Stimulated activated naive CD8-positive, alpha-beta T cell treated with anti-CD3 and anti-CD28 coated beads, Interleukin-15, Interleukin-2, amounts not matched to agents 100 U/mL and 50 U/mL, for 24 hours (primary cell): Measurements from ENCODE around the gene MEST.
"Not testable (repeated sequence)": the region's sequence is repeated elsewhere in the genome, so short reads cannot be mapped to it uniquely, and the experiment has no call there.

Experiments
- ATAC-seq: fragments of 150-1000 bp; cut with Tn5 transposase; one replicate; pipeline ENCODE4 v1.10.0; 2021
- DNase-seq: peaks from one replicate; pipeline ENCODE4 v3.0.0; 2021

MEST gene

DNA sequence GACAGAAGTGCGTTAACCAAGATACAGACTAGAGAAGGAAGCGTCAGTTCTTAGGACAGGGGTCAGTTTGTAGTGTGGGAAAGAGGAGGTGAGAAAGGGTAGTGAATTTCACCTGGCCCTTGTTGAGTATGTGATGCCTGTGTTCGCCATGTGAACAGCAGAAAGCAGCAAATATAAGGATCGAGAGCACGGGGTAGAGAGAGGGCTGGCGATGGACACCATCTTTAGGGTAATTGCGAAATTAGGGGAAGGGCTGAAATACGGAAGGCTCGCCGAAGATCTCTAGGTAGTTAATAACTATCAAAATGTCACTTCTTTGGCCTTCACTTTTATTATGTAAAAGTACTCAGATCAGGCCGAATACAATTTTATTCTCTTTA lies 6.2 kb upstream of the MEST start:
- DNase-seq (no peak), ATAC-seq (no peak)

DNA sequence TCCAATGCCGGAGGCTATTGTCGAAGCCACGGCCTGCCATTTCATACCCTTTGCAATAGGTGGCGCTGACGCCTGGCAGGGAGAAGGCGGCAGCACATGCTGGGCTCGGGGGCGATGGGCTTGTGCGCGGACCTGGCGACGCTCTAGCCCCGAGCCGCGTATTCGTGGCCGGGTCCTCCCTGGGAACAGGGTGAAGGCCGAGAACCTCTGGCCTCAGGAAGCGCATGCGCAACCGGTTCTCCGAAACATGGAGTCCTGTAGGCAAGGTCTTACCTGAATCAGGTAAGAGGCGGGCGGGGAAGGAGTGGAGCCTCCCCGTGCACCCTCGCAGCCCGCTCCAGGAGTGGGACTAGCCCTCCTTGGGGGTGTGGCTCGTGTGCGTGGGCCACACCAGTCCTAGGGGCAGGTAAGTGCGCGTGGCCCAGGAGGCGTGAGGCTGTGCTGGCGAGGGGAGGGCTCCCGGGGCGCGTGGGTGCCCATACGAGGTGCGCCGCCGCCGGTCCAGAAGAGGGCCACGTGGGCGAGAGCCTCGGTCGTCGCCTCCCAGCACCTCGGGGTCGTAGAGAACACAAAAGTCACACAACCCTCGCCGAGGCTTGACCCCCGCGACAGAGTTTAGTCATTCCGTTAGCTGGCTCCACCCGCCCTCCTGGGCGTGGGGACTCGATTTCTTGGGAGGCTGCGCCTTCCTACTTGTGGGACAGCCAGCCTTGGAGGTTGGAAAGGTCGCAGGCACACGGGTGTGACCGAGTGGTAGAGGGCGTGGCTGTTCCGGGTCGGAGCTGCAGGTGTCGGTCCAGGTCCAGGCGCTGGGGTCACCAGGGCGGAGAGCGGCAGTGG lies 5.6 kb upstream of the MEST start:
- peak; percentile 63 for DNase-seq
- peak; percentile 77 for ATAC-seq

DNA sequence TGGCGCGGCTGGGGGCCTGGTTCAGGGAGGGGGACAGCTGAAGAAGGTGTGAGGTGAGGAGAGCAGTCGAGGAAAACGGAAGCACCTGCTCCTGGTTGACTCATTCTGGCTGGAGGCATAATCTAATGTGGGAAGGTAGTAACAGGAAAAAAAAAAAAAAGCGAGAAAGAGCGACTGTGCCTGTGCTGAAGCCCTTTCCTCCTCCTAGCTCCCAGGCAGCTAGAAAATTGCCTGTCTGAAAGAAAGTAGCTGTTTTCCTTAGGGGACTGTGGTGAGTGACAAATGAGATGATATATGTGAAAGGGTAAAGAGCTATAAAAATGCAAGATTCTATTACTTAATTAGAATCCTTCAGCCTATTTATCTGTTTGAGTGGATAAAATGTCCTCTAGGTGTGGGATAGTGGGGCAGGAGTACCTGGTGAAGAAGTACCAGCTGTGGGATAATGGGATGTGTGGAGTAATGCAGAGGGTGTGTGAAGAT lies 4.9 kb upstream of the MEST start:
- no peak for DNase-seq
- no peak for ATAC-seq

DNA sequence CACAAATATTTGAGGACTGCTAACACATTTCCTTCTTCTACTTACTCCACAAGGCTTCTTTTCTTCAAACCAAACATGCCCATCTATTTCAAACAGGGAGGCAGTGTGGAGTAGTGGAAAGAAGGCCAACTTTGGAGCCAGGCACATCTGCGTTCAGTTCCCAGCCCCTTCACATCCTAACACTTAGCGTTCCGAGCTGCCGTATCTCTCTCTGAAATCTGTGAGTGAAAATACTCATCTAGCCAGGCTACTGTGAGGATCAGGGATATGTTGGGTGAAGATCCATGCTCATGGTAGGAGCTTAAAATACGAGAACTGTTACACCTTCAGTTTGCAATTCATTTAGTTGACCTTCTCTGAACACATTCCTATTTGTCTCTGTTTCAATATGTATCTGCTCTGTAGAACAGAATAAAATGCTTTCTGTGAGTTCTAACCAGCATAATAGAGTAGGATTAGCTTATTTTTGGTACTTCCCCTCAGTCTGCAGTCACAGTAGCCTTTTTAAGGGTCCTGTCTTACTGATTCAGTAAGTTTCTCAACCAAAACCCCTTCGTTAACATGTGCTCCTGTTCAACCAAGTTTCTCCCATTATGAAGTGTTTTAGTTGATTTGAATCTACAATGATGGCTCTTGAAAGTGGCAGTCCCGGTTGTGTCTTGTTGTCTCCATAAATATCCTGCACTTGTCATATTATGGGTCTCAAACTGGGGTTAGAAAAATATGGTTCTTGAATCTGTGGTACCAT lies 3.3 kb upstream of the MEST start:
- DNase-seq (no peak), ATAC-seq (no peak)

DNA sequence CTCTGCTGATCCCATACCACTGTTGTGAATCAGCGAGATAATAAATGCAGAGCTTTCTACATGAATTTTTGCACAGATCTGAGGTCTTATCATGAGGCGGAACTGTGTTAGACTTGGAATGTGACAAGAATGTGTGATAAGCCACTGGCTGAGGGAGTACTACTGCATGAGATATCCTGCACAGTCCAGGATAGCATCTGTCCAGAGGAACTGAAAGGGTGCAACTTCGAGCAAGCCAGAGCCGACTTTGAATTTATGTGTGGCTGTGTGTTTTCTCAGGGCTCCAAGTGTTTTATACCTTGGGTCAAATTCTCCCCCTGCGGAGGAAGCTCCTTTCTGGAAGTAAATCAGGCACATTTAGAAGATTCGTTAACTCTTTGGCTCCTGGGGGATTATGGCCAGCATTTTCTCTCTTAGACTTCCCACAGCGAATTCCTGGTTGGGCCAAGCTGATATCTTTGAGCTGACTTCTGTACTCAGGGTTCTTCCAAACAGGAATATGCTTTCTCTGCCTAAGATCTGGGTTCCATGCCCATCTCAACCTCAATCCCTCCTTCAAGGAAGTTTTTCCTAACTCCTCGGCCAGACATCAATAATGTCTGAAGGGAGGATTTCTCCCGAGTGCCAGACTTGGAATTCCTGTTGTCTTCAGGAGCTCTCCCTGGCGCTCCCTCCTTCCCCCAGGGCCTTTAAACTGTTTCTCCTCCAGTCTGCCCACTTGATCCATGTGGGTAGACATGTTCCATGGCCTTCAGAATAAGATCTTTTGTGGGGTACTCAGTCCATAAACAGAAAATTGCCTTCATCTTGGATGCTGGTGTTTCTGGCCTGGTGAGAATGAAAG lies 2.5 kb upstream of the MEST start:
- no peak for ATAC-seq
- no peak for DNase-seq

DNA sequence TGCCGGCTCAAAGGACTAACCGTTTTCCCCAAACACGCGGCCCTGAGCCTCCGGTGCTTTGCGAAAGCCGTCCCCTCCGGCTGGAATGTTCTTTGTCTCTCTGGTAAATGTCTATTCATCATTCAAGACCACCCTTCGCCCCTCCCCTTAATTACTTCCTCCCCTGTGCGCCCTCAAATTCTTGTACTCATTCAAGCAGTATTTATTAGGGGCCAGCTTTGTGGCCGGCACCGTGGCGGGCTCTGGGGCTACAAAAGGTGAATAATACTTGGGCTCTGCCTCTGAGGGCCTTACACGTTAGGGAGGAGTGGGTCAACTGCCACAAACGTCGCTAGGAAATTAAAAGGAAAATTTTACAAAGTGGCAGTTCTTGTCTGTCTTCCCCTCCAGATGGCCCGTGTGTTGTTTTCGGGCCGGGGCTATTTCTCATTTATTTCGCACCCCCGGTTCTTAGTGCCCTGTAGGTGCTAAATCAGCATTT lies 1.5 kb upstream of the MEST start:
- ATAC-seq (no peak), DNase-seq (no peak)

DNA sequence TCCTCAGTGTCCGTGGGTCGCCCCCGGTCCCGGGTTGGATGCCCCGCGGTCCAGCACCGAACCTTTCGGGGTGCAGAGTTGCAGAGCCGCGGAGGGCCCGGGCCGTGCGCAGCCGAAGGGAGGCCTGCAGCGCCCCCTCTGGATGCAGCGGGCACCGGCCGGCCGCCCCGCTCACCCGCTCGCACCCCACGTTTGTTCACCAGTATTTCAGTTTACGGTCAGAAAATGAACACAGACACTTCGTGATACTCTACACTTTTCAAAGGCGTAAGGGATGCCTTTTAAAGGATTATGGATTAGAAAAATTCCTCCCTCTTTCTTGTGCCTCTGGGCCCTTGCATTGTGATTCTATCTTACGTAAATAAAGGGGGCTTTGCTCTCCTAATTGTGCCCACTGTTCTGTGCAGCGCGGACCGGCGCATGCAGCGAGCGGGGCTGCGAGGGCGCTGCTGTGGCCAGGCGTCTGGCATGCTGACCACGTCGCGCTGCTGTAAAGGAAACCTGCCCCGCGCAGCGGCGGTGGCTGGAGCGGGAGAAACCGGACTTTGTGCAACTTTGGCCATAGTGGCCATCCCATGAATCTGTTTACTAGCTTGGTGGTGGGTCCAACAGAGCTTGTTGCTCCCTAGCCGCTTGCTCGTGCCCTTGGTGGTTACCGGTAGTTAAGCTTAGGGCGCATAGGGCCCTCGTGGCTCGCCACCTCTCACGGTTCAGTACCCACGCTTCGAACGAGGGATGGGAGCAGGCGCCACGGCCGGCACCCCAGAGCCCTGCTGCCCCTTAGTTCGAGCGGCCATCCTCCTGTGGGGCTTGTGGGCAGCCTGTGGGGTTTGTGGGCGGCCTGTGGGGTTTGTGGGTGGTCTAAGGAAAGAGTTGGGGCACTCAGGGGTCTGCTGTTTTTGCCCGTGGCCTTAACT lies 739 bp upstream of the MEST start:
- ATAC-seq (peak; percentile 44), DNase-seq (peak; percentile 61)

DNA sequence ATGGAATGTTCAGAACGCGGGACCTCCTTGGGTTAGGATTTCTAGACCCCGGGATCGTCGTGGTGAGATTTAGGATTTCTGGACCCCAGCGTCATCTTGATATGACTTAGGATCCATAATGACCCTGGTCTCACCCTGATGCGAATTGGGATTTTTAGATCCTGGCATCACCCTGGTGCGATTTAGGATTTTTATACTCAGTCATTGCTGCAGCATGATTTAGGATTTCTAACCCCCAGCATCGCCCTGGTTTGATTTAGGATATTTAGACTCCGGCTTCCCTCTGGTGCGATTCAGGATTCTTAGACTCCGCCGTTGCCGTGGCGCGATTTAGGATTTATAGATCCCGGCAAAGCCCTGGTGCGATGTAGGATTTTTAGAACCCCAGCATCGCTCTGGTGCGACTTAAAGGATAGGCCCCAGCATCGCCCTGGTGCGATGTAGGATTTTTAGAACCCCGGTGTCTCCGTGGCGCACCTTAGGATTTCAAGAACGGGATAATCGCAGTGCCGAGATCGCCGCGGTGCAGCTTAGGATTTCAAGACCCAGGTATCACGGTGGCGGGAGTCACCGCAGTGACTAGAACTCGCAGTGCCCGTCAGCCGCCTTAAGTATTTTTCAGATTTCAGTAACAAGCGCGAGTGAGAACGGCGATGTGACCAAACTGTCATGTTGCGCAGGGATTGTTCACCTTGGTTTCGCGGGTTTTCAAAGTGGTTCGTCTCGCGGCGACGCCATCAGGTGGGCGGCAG lies 814 bp downstream of the MEST start:
- DNase-seq: no peak
- ATAC-seq: no peak

DNA sequence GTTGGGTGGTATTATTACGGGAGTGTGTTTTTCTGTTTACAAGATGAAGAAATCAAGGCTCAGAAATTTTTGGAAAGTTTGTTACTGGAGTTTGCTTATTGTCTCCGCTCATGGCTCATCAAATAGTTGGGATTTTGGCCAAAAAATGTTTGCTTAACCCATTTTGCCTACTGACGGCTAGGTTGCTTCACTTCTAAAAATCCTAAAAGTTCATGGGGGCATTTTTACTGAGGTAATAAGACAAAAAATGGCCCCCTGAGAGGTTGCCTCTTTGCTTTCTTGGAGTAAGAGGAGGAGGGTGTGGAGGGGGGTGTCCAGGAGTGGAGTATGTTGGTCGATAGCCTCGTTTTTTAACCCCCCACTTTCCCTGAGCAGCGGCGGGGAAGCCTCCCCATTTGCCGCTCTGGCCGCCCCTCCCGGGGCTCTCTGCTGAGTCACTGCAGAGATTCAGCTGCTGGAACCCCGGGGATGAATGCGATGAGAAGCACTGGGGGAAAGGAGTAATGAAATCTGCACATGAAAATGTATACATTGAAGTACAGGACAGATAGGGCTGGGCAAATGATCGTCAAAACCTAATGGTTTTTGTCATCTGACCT lies 1.5 kb downstream of the MEST start:
- no peak for DNase-seq

DNA sequence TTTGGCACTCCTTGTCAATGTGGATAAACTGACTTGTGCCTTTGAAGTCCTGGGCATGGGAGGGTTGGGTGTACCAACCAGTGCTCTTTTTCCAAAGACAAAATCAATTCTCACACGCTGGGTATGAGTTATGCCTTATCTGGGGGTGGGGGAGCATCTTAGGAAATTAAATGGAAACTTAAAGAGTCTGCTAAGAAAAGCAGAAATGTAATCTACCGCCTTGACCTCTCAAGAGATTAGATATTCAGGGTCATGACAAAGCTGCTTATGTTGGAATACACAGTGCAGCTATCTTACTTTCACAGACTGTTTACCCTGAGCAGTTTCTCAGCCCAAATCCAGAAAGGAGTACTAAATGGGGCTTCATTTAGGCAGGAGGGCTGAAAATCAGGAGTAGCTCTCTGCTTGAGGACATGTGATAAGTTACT lies 2.6 kb downstream of the MEST start:
- DNase-seq: no peak
- ATAC-seq: no peak

More for the DNA sequence above, 1.5 kb downstream of the MEST start:
- ATAC-seq: no peak

DNA sequence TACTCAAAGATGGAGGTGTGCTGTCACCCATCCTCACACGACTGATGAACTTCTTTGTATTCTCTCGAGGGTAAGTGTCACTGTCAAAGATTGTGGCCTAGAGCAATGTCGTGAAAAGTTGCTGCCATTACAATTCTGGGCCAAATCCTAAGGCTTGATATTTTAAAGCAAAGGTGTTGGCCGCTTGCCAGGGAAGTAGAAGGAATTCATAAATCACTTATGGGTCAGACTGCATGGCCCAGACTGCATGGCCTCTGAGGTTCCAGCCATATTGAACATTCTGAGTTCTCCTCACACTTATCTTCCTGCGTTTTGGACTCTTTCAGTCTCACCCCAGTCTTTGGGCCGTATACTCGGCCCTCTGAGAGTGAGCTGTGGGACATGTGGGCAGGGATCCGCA lies 8.6 kb downstream of the MEST start:
- no peak for DNase-seq
- no peak for ATAC-seq

DNA sequence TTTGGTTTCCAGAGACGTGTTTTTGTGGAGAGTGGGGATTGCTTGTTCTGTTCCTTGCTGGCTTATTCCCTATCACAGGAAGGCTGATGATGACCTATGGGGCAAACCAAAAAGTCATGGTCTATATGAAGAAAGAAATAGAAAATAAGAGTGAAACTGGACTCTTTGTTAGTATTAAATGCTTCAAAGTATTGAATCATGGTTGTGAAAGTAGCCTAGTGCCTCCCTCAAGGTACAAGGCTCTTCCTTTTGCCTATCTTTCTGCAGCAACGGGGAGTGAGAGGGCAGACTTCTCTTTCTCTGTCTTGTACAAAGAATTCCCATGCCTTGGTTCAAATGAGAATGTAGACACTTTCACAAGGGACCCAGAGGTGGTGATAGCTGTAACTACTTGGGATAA lies 9.0 kb downstream of the MEST start:
- no peak for DNase-seq
- ATAC-seq: no peak

DNA sequence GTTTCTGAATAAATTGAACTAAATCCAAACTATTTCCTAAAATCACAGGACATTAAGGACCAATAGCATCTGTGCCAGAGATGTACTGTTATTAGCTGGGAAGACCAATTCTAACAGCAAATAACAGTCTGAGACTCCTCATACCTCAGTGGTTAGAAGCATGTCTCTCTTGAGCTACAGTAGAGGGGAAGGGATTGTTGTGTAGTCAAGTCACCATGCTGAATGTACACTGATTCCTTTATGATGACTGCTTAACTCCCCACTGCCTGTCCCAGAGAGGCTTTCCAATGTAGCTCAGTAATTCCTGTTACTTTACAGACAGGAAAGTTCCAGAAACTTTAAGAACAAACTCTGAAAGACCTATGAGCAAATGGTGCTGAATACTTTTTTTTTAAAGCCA lies 13.9 kb downstream of the MEST start:
- DNase-seq (no peak), ATAC-seq (no peak)

DNA sequence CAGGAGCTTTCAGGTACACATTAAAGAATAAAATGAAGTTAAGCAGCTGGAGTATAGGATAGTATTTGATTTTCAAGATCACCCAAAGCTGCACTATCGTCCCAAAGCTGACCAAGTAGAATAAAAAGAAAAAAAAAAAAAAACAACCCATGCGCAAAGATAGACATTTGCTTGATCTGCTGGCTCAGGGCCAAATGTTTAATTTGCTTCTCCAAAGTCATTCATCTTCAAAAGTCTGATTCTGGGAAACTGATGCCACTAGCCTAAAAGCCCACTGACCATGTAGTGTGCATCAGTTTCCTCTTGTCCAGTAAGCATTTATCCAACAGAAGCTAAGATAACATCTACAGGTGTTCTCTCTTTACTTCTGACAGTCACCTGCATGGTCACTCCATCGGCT lies 14.5 kb downstream of the MEST start:
- DNase-seq: no peak

DNA sequence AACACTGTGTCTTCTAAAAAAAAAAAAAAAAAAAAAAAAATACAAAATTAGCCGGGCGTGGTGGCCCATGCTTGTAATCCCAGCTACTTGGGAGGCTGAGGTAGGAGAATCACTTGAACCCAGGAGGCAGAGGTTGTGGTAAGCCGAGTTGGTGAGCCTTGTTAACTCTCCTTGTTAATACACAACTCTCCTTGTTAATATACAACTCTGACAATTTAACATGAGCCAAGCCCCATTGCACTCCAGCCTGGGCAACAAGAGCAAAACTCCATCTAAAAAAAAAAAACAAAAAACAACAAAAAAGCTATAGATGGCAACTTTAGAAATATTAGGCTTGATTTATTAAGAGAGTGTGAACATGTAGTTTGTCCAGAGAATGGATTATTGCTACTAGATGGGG lies 20.2 kb downstream of the MEST start:
- not testable (repeated sequence) for DNase-seq, ATAC-seq

More for the DNA sequence above, 14.5 kb downstream of the MEST start:
- ATAC-seq: no peak

DNA sequence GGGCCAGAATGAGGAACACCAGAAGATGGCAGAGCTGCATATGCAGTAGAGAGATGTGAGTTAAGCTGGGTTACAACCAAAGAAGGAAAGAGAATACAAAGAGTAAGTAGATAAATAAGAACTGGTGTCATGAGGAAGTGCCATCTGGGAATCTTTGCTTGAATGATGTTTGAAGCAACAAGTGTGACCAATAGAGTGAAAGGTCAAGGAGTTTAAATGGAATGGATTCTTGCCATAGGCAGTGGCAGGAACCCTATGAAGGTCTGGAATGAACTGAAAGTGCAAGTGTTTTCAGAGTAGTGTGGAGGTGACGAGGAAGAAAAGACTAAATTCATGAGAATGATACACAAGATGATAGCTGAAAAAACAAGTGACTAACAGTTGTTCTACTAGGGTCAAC lies 21.6 kb downstream of the MEST start:
- DNase-seq: no peak
- ATAC-seq: no peak

DNA sequence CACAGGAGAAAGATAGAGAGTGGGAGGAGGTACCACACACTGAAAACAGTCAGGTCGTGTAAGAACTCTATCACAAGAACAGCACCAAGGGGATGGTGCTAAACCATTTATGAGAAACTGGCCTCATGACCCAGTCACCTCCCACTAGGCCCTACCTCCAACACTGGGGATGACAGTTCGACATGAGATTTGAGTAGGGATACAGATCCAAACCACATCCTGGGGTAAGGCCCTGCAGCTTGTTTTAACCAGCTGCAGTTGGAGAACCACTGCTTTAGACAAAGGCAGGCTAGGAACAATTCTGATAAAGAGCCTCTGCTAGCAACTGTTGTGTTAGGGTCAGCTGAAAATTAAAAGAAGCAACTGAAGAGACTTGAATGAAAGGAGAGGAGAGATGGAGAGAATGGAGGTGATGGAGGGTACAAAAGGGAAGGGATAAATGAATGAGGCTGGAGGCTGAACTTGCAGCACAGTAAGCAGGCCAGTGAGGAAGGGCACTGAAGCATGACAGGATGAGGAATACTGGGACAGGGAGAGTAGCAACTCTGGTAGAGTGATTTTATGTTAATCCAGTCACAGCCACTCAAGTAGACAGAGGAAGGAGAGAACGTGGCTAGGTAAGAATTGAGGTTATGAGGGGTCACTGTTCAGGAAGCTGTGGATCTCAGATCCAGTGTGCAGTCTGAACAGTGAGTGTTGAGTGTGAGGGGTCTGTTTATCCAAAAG lies 23.6 kb downstream of the MEST start:
- DNase-seq (no peak), ATAC-seq (no peak)

DNA sequence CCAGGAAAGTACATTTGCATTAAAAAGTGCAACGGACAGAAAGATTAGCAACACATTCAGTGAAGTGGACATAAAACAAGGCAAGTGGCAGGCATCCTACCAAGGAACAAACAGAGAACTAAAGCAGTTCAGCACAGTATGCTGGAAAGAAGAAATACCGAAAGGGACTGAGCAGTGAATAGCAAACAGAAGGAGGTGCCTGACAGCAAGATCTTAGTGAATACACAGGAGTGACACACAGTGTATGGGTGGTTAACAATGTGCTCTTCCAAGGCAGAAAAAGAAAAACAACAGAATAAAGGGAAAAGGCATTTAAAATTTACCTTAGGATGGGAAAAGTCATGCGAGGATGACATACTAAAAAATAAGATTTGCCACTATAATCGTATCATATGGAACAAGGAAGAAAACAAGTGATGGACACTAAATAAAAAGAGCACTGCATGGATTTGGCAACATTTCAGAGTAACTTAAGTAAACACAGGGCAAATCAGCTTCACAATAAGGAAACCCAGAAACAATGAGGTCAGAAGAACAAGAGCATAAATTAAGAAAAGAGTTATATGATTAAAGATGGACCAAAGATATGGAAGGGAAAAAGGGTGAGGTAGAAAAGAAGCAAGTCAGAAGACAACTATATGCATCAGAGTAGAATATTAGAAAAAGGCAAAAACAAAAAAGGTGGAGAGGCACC lies 29.5 kb downstream of the MEST start:
- DNase-seq: no peak
- no peak for ATAC-seq
